ENCODE data around the gene CRISP2.

CRISP2 gene

GRCh38 chr6:49653942-49654341 lies 59.4 kb downstream of the CRISP2 start:
- DNase-seq: no peak

- DNase-seq: no peak
These were observed 59.9 kb downstream of the CRISP2 start for GRCh38 chr6:49653438-49653837.

DNA sequence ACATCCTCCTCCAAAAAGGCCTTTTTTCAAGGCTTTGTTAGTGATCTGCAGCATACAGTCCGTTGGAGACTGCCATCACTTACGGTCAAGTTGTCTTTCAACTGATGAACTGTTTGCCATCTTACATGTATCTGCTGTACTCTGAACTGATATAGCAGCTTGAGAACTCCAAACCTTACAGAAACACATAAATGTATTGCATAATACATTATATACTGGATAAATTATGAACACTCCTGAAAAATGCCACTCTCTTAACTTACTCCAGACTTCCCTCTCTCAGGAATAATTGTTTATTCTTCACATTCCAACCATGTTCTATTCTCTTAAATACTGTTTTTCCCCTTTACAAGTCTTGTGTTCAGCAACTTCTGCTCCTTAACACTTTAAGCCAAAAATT lies 62.1 kb downstream of the CRISP2 start:
- DNase-seq: no peak

DNA sequence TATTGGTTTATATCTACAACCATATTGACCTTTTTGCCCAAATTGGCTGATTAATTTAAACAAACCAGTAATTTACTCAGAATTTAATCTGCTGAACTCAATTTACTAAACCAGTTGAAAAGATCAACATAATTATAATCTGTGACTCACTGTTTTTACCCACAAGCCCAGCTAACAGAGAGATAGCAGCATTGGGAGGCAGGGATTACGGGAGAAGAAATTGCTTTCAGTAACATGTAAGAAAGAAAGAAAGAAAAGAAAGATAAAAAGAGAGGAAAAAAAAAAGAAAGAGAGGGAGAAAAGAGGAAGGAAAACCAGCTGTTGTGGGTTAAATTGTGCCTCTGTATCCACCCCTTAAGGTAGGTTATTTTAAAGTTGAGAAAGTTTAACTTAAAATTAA lies 63.4 kb downstream of the CRISP2 start:
- no peak for DNase-seq

DNA sequence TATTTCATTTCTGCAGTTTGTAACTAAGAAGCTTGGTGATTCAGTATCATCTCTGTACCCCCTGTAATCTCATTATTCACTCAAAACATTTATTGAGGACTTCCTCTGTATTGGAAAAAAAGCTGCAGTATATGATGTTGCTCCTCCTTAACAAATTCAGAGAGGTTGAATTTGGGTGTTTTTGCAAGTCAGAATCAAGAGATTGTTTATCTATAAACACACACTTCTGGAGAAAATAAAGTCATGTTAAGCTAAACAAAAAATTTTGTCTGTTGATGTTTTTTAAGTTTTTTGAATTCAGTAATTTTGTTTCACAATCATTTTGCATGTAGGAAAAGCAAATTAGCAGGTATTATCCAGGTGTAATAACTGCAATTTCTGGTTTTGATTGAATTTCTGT lies 65.3 kb downstream of the CRISP2 start:
- DNase-seq: no peak

GRCh38 chr6:49647476-49647875 lies 65.9 kb downstream of the CRISP2 start:
- no peak for DNase-seq

- DNase-seq: no peak
These were observed 66.4 kb downstream of the CRISP2 start for GRCh38 chr6:49646942-49647341.

- no peak for DNase-seq
These were observed 67.1 kb downstream of the CRISP2 start for GRCh38 chr6:49646130-49646824.

DNA sequence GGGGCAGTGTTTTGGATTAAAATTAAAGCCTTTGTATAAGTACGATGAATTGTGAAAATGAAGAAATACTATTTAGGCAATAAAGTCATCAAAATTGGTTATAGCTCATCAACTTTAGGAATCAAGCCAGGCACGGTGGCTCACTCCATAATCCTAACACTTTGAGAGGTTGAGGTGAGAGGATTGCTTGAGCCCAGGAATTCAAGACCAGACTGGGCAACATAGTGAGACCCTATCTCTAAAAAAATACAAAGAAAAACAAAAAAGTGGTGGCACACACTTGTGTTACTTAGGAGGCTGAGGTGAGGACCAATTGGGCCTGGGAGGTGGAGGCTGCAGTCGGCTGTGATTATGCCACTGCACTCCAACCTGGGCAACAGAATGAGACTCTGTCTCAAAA lies 68.2 kb downstream of the CRISP2 start:
- DNase-seq: no peak
